HepG2 (cell line): Measurements from ENCODE around the gene DHX58. TPM values are rescaled to one million over a fixed set of nuclear protein-coding genes. Genes with fewer than 3 reads are reported as not detected.
A peak's percentile ranks its signal among the peaks of the same experiment; 100 is the strongest.

Experiments used
- ATAC-seq: fragments of 200-7000 bp; cut with Tn5 transposase; 3 replicates; pipeline ENCODE4 v1.9.1; 2020; ENCODE audit warnings: mild to moderate bottlenecking, moderate library complexity
- BruUV-seq: library from RNA; stranded (reverse); fragments of 400-500 nt; replicated peaks from 2 replicates; lab custom pipeline; 2021; lab: Mats Ljungman, UMichigan
- CTCF ChIA-PET: fragments of 300-600 bp; formaldehyde crosslinking; extraction: SDS; loops from one replicate; lab custom pipeline; 2021; ENCODE audit warnings: low total read pairs, inconsistent platforms, low intra/inter-chr PET ratio; lab: Yijun Ruan, JAX
- POLR2A ChIA-PET: fragments of 350-600 bp; sonication (Branson Sonifier 250); formaldehyde crosslinking; loops from one replicate; lab custom pipeline; 2020; ENCODE audit warnings: antibody characterized with exemption, inconsistent platforms; lab: Yijun Ruan, JAX
- DNase-seq: peaks from one replicate; pipeline ENCODE4 v3.0.0-alpha.2; 2015; ENCODE audit warnings: low spot score
- FAIRE-seq: peaks from 3 replicates; lab custom pipeline; 2011; peaks lifted over from hg19 to GRCh38; lab: Jason Lieb, UNC
- H2AFZ ChIP-seq: one replicate; pipeline ENCODE4 v1.6.1; 2011; ENCODE audit warnings: low read length, inconsistent platforms
- H3K27ac ChIP-seq: fragments of 300-600 bp; 3 replicates; pipeline ENCODE4 v1.8.0; 2011; ENCODE audit warnings: mixed run types, mild to moderate bottlenecking, mixed read lengths, low read length, inconsistent platforms; ENCODE audit not compliant: insufficient read depth; ENCODE audit errors: extremely low read length
- H3K27me3 ChIP-seq, 2 experiments: fragments of 200-600 bp in 1 of 2; 2 replicates in 1 of 2; 3 replicates in 1 of 2; pipeline versions ENCODE4 v1.6.0 to v1.8.0; 2011; ENCODE audit warnings: low read length in 2 of 2, mild to moderate bottlenecking in 2 of 2, moderate library complexity in 2 of 2, inconsistent platforms in 1 of 2; ENCODE audit not compliant: insufficient read depth in 2 of 2, control insufficient read depth in 1 of 2
- H3K36me3 ChIP-seq, 2 experiments: fragments of 200-600 bp in 1 of 2; replicated peaks in 1 of 2; 2 replicates in 1 of 2; 3 replicates in 1 of 2; pipeline versions ENCODE4 v1.5.1 to v1.8.0; 2011; ENCODE audit warnings: low read length in 2 of 2, inconsistent platforms in 1 of 2; ENCODE audit not compliant: insufficient read depth in 2 of 2, control insufficient read depth in 1 of 2
- H3K4me1 ChIP-seq: 2 replicates; pipeline ENCODE4 v1.5.1; 2012; ENCODE audit warnings: low read length, inconsistent platforms; ENCODE audit not compliant: insufficient read depth
- H3K4me2 ChIP-seq: 2 replicates; pipeline ENCODE4 v1.6.0; 2011; ENCODE audit warnings: low read depth, low read length, inconsistent platforms
- H3K4me3 ChIP-seq, 3 experiments: fragments of 200-600 bp in 1 of 3; sonication (generic), shearing (Covaris generic) in 1 of 3; replicated peaks in 1 of 3; 2 replicates each; pipeline ENCODE4 v1.5.1; 2011 to 2016; ENCODE audit warnings: low read length in 3 of 3, inconsistent platforms in 2 of 3, low read depth in 2 of 3, mild to moderate bottlenecking in 2 of 3, control low read depth in 1 of 3, mixed read lengths in 1 of 3; ENCODE audit not compliant: insufficient read depth in 1 of 3
- H3K79me2 ChIP-seq: one replicate; pipeline ENCODE4 v1.6.1; 2011; ENCODE audit warnings: low read length, inconsistent platforms; ENCODE audit not compliant: insufficient read depth
- H3K9ac ChIP-seq: 2 replicates; pipeline ENCODE4 v1.6.0; 2011; ENCODE audit warnings: mild to moderate bottlenecking, low read depth, low read length, inconsistent platforms; ENCODE audit not compliant: insufficient read depth
- H3K9me3 ChIP-seq: 2 replicates; pipeline ENCODE4 v1.5.1; 2012; ENCODE audit warnings: mild to moderate bottlenecking, low read length
- H4K20me1 ChIP-seq: 2 replicates; pipeline ENCODE4 v1.6.0; 2011; ENCODE audit warnings: inconsistent platforms, mild to moderate bottlenecking, low read length, moderate library complexity; ENCODE audit not compliant: insufficient read depth
- BCL6 ChIP-seq: IDR thresholded peaks from 2 replicates; pipeline ENCODE4 v1.6.1; 2016; ENCODE audit warnings: missing genetic modification reagents, missing compliant biosample characterization
- DBP ChIP-seq: sonication (generic); formaldehyde crosslinking; IDR thresholded peaks from 2 replicates; pipeline ENCODE4 v1.4.0; 2020; ENCODE audit warnings: missing genetic modification reagents; ENCODE audit errors: not compliant biosample characterization
- KAT7 ChIP-seq: IDR thresholded peaks from 2 replicates; pipeline ENCODE4 v1.6.1; 2018; ENCODE audit warnings: borderline replicate concordance, missing compliant biosample characterization
- MAFG ChIP-seq: sonication (generic); formaldehyde crosslinking; IDR thresholded peaks from 2 replicates; pipeline ENCODE4 v1.5.1; 2020; ENCODE audit warnings: mild to moderate bottlenecking, missing genetic modification reagents
- MAFK ChIP-seq, 2 experiments: IDR thresholded peaks in 1 of 2; conservative IDR thresholded peaks in 1 of 2; 2 replicates each; pipeline ENCODE4 v1.6.1; 2011; ENCODE audit warnings: improper control_type of control experiment in 2 of 2, low read length in 2 of 2
- POLR2AphosphoS2 ChIP-seq: IDR thresholded peaks from 2 replicates; pipeline ENCODE4 v1.6.1; 2011; ENCODE audit warnings: low read depth, low read length, improper control_type of control experiment
- SNAI1 ChIP-seq: sonication (generic); formaldehyde crosslinking; IDR thresholded peaks from 2 replicates; pipeline ENCODE4 v1.5.0; 2020; ENCODE audit warnings: mild to moderate bottlenecking, missing genetic modification reagents, borderline replicate concordance
- ZNF407 ChIP-seq: sonication (generic); formaldehyde crosslinking; IDR thresholded peaks from one replicate; pipeline ENCODE4 v1.5.1; 2020; ENCODE audit warnings: mild to moderate bottlenecking, missing genetic modification reagents; ENCODE audit errors: not compliant biosample characterization
- WGBS: methylation state at CpG from one replicate; pipeline ENCODE4 v1.1.6; 2017; ENCODE audit warnings: low lambda C conversion rate; 5-methylcytosine and 5-hydroxymethylcytosine counted together
- in situ Hi-C: cut with HindIII; loops from 2 replicates; pipeline ENCODE4 v1.10.0; 2017; ENCODE audit warnings: low pct_unique_long_range_greater_than_20kb; ENCODE audit not compliant: extremely low pct_ligation_motif_present
- intact Hi-C: fragments of 100-400 bp; cut with micrococcal nuclease; formaldehyde crosslinking; loops from one replicate; pipeline ENCODE4 v1.10.0; 2022; ENCODE audit not compliant: unreplicated experiment
- polyA plus RNA-seq, 8 experiments: library from polyadenylated mRNA; depleted of rRNA in 3 of 8; stranded (reverse) in 7 of 8; unstranded in 1 of 8; fragments of >200 nt; fragmentation: Illumina TruSeq in 4 of 8; extraction: Trizol in 4 of 8; gene quantifications; 2 replicates each; pipeline versions ENCODE4 v1.2.1 to v1.2.3, GENCODE V29; 2011 to 2016; ENCODE audit warnings: low read depth in 4 of 8, missing spikeins in 1 of 8, mixed read lengths in 1 of 8; ENCODE audit not compliant: insufficient read depth in 1 of 8
- total RNA-seq, 5 experiments: library from RNA; depleted of rRNA; stranded (reverse); fragments of >200 nt; fragmentation: Illumina TruSeq; extraction: Trizol; gene quantifications; 2 replicates each; pipeline ENCODE4 v1.2.3, GENCODE V29; 2016; ENCODE audit warnings: low read depth in 1 of 5

The DHX58 gene
- total and polyA plus RNA-seq, 2 of the 13 experiments (the other 11 are each of a cell fraction or from before 2014, with no cell fraction given) = 6.7 to 7.8 TPM

- WGBS = 95% methylated on average over 7 of the region's 8 CpGs
- CTCF ChIA-PET = no interaction called here
- Histone ChIP-seq H4K20me1 (peaks cover 3% of the 10 kb centered on the region; the same call in 1 of the 2 replicates), H2AFZ (no peak overlapping the region), H3K9ac (no peak overlapping the region), H3K36me3 (peaks cover 37 to 87% of the 10 kb centered on the region in 2 experiments), H3K4me1 (peaks cover 20% of the 10 kb centered on the region), H3K79me2 (peaks cover 32% of the 10 kb centered on the region), H3K9me3 (no peaks in the 10 kb centered on the region), H3K4me2 (no peak overlapping the region), H3K4me3 (no peak overlapping the region), H3K27ac (no peak overlapping the region), H3K27me3 (no peaks in the 10 kb centered on the region)
- in situ Hi-C loops (no loop called here), intact Hi-C loops (no loop called here)
- POLR2A ChIA-PET = interaction anchor here (1.7 kb wide), 1 partner anchor 8 kb away, joined by 9 read pairs; the partner anchor contains the start of gene KAT2A
- no peak; the same call in 2 of the 3 replicates for ATAC-seq
- TF ChIP-seq MAFK (conservative IDR thresholded peaks at IDR 0.05 in 1 of 2, IDR thresholded peaks at IDR 0.05 in 1 of 2; ENCODE audit: low read length in 2 of 2) (peak; percentile 6 to 25; a peak in 2 of 4 replicates), POLR2AphosphoS2 (no peak), SNAI1 (CRISPR knock-in tag) (no peak), BCL6 (no peak), KAT7 (CRISPR knock-in tag) (no peak)
- DNase-seq = no peak
- no peak for FAIRE-seq
- no TSS peak for BruUV-seq
These were observed 16.8 kb upstream of the DHX58 start for GRCh38 chr17:42129109-42129837.

GRCh38 chr17:42127414-42127813, 14.9 kb upstream of the DHX58 start:
- Histone ChIP-seq H3K27ac (no peak overlapping the region), H3K9ac (no peak overlapping the region), H3K36me3 (peaks cover 37 to 71% of the 10 kb centered on the region in 2 experiments), H3K4me1 (peaks cover 9% of the 10 kb centered on the region; the same call in 1 of the 2 replicates), H2AFZ (no peak overlapping the region), H3K4me3 (no peak overlapping the region), H4K20me1 (no peaks in the 10 kb centered on the region; the same call in 1 of the 2 replicates), H3K9me3 (no peaks in the 10 kb centered on the region), H3K79me2 (peaks cover 15% of the 10 kb centered on the region), H3K27me3 (no peaks in the 10 kb centered on the region), H3K4me2 (no peak overlapping the region)
- FAIRE-seq (no peak), ATAC-seq (no peak), DNase-seq (no peak)
- POLR2A ChIA-PET = no interaction called here
- no TSS peak for BruUV-seq
- intact Hi-C loops (no loop called here), in situ Hi-C loops (no loop called here)
- 97% methylated on average over 6 of the region's 6 CpGs for WGBS
- CTCF ChIA-PET = no interaction called here
- TF ChIP-seq ZNF407 (CRISPR knock-in tag) = no peak
- TF ChIP-seq MAFG (CRISPR knock-in tag) = no peak
- TF ChIP-seq DBP = no peak
